Smooth muscle cell (in vitro differentiated cells): ENCODE results near the gene GZMM. TPM values are rescaled to one million over a fixed set of nuclear protein-coding genes. Genes with fewer than 3 reads are reported as not detected.

Source experiments
- DNase-seq: peaks from one replicate; lab custom pipeline; 2025; ENCODE audit not compliant: unreplicated experiment; lab: John Stamatoyannopoulos, UW
- H2AFZ ChIP-seq: fragments of 200-600 bp; sonication (generic); 2 replicates; pipeline ENCODE4 v1.6.0; 2016; ENCODE audit warnings: antibody characterized with exemption, low read depth, mild to moderate bottlenecking
- H3F3A ChIP-seq: fragments of 200-600 bp; sonication (generic); 2 replicates; pipeline ENCODE4 v1.6.0; 2017; ENCODE audit warnings: antibody characterized with exemption, low read depth
- H3K27ac ChIP-seq: fragments of 200-600 bp; sonication (generic); 2 replicates; pipeline ENCODE4 v1.5.1; 2016; ENCODE audit warnings: low read depth, mild to moderate bottlenecking
- H3K27me3 ChIP-seq: fragments of 200-600 bp; sonication (generic); 2 replicates; pipeline ENCODE4 v1.6.1; 2016; ENCODE audit warnings: low read depth, mild to moderate bottlenecking
- H3K36me3 ChIP-seq: fragments of 200-600 bp; sonication (generic); 2 replicates; pipeline ENCODE4 v1.5.1; 2016; ENCODE audit warnings: low read depth
- H3K4me1 ChIP-seq: fragments of 200-600 bp; sonication (generic); 2 replicates; pipeline ENCODE4 v1.5.1; 2016; ENCODE audit warnings: low read depth
- H3K4me2 ChIP-seq: fragments of 200-600 bp; sonication (generic); 2 replicates; pipeline ENCODE4 v1.6.0; 2016; ENCODE audit warnings: mild to moderate bottlenecking
- H3K4me3 ChIP-seq: fragments of 200-600 bp; sonication (generic); 2 replicates; pipeline ENCODE4 v1.5.1; 2016; ENCODE audit warnings: mild to moderate bottlenecking
- H3K79me2 ChIP-seq: fragments of 200-600 bp; sonication (generic); 2 replicates; pipeline ENCODE4 v1.6.0; 2016; ENCODE audit warnings: low read depth, mild to moderate bottlenecking
- H3K9ac ChIP-seq: fragments of 200-600 bp; sonication (generic); 2 replicates; pipeline ENCODE4 v1.6.0; 2016; ENCODE audit warnings: low read depth
- H3K9me3 ChIP-seq: fragments of 200-600 bp; sonication (generic); replicated peaks from 2 replicates; pipeline ENCODE4 v1.5.1; 2016; ENCODE audit warnings: low read depth
- H4K20me1 ChIP-seq: fragments of 200-600 bp; sonication (generic); 2 replicates; pipeline ENCODE4 v1.6.0; 2016; ENCODE audit warnings: low read depth
- CTCF ChIP-seq: fragments of 200-600 bp; sonication (generic); IDR thresholded peaks from 2 replicates; pipeline ENCODE4 v1.5.1; 2017; ENCODE audit warnings: borderline replicate concordance, mild to moderate bottlenecking, antibody characterized with exemption; ENCODE audit not compliant: insufficient read depth, poor library complexity, severe bottlenecking
- WGBS: methylation state at CpG from one replicate; pipeline ENCODE4 v1.1.7; 2016; ENCODE audit warnings: low lambda C conversion rate; 5-methylcytosine and 5-hydroxymethylcytosine counted together
- polyA plus RNA-seq: library from polyadenylated mRNA; unstranded; fragments of >200 nt; fragmentation: Nextera tagmentation; extraction: Ambion mirVana; gene quantifications from 2 replicates; pipeline ENCODE4 v1.2.1, GENCODE V29; 2016
- total RNA-seq: library from RNA; depleted of rRNA; stranded (reverse); fragments of >200 nt; gene quantifications from 2 replicates; pipeline ENCODE4 v1.2.3, GENCODE V29; 2014

GZMM gene
- total and polyA plus RNA-seq, 2 experiments from 2014 or later, result 0.23 TPM; not detected in 1

- Histone ChIP-seq H3K27me3 (no peaks in the 10 kb centered on the region), H3K4me3 (no peak overlapping the region), H3K9ac (no peak overlapping the region), H3K27ac (no peak overlapping the region), H3F3A (peaks cover 6% of the 10 kb centered on the region), H3K4me1 (peaks cover 11% of the 10 kb centered on the region), H3K9me3 (no peaks in the 10 kb centered on the region), H2AFZ (no peak overlapping the region), H3K79me2 (peaks cover 42% of the 10 kb centered on the region), H3K36me3 (no peaks in the 10 kb centered on the region), H4K20me1 (peaks cover 78% of the 10 kb centered on the region), H3K4me2 (no peak overlapping the region)
- no peak for TF ChIP-seq CTCF
- WGBS, result 98% methylated on average over 15 of the region's 26 CpGs
- DNase-seq, result no peak
Observed at GRCh38 chr19:536881-537404, 6.9 kb upstream of the GZMM start.

DNA sequence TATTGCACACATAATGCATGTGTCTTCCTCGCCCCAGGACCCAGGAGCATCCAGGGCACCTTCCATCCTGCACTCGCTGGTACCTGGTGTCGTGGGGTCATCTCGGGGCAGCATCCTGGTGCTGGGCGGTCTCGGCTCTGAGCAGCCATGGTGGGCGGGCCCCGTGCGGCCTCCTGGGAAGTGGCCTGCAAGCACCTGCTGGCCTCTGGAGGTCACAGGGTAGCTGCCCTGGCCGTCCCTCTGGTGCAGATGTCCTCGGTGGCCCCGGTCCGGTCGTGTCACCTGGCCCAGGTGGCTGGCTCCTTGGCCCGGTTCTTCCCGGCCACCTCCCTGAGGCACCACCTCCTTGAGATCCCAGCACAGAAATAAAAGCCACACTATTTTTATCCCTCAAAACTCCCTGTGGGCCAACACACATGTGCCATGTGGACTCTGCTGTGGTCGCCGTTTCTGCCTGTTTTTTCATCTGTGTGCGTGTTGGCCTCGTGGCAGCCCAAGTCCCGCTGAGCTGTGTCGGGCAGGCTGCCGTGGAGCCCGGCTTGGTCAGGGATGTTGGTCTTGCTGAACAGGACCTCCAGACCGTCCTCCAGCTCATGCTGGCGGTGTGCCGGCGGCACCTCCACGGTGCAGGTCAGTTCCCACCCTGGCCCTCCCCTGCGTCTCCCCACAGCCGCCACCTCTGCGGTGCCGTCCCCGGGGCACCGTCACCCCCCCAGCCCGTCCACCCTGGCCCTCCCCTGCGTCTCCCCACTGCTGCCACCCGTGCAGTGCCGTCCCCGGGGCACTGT lies 5.0 kb upstream of the GZMM start:
- Histone ChIP-seq H3K4me1 (peaks cover 2% of the 10 kb centered on the region), H3F3A (no peaks in the 10 kb centered on the region), H3K36me3 (no peaks in the 10 kb centered on the region), H3K27me3 (no peaks in the 10 kb centered on the region), H3K27ac (no peak overlapping the region), H3K9me3 (no peaks in the 10 kb centered on the region), H3K79me2 (peaks cover 23% of the 10 kb centered on the region), H3K9ac (no peak overlapping the region), H2AFZ (no peak overlapping the region), H3K4me3 (no peak overlapping the region), H3K4me2 (no peak overlapping the region), H4K20me1 (peaks cover 64% of the 10 kb centered on the region)
- TF ChIP-seq CTCF, result no peak
- DNase-seq, result no peak
- WGBS, result 97% methylated on average over 31 of the region's 40 CpGs

DNA sequence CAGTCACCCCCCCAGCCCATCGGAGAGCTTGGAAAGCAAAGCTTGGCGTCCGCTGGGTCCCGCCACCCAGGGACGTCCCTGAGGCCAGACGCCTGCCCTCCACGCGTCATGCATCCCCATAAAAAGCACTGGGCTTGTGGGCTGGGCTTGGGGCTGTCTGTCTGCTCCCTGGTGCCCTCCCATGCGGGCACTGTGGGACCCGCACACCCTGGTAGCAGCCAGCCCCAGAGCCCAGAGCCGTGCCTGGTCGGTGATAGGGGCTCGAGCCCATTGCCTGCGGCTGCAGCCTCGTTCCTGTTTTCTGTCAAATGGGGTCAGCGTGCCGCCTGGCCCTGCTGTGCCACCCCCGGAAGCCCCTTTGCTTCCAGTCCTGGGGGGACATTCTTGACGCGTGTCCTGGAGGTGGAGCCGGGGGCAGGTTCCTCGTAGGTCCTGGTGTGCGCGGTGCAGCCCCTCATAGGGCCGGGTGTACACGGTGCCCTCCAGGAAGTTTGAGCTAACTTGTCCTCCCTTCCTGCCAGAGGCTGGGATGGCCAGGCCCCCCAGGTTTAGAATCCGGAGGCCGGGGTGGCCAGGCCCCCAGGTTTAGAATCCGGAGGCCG lies 4.3 kb upstream of the GZMM start:
- no peak for DNase-seq
- Histone ChIP-seq H3K4me2 (no peak overlapping the region), H4K20me1 (peaks cover 59% of the 10 kb centered on the region), H3K36me3 (no peaks in the 10 kb centered on the region), H3K4me3 (no peak overlapping the region), H3K27ac (no peak overlapping the region), H3K9ac (no peak overlapping the region), H3F3A (no peaks in the 10 kb centered on the region), H3K9me3 (no peaks in the 10 kb centered on the region), H3K4me1 (no peaks in the 10 kb centered on the region), H3K27me3 (no peaks in the 10 kb centered on the region), H2AFZ (no peak overlapping the region), H3K79me2 (peaks cover 19% of the 10 kb centered on the region)
- 93% methylated on average over 28 of the region's 30 CpGs for WGBS
- TF ChIP-seq CTCF, result no peak
